ENCODE measurements around the gene CENPH.

- no peak for TF ChIP-seq POLR2A (IDR thresholded peaks at IDR 0.05)
- no peak for TF ChIP-seq CTCF (IDR thresholded peaks at IDR 0.05)
- TF ChIP-seq POLR2AphosphoS5 (IDR thresholded peaks at IDR 0.05) = no peak
- TF ChIP-seq EP300 (IDR thresholded peaks at IDR 0.05) = no peak
Measured at GRCh38 chr5:69158039-69158438, 31.3 kb upstream of the CENPH start.

All from sigmoid colon (tissue), 4 donors.